ENCODE measurements around the gene IFFO2. TPM values are rescaled to one million over a fixed set of nuclear protein-coding genes. Genes with fewer than 3 reads are reported as not detected.

IFFO2 gene
- total RNA-seq, 3 donors from 2014 or later: 5.8 to 35.3 (median 34.4) TPM

DNA sequence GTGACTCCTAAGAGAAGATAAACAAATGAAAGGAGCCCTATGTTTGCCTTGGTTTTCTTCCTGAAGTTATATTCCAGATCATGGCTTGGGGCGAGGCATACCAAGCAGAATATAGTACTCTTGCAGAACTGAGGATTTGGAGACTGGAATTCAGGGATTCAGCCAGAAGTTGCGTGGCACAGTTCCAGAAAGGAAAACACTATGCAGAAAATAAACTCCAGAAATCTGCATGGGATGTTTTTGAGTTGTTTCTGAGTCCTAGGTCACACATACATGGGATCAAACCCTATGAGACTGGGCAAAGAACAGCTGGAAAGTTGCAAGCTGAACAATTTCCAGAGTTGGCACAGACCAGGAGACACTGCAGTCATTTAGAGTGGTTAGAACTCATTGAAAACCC is 42.9 kb upstream of the IFFO2 start:
- no peaks in the 10 kb centered on the region for H3K27me3 ChIP-seq
- no peak overlapping the region for H3K4me3 ChIP-seq
- peaks cover 0 to 10% of the 10 kb centered on the region in 2 donors for H3K4me1 ChIP-seq
- intact Hi-C loops (cut with DNase I; ENCODE audit: low total_unique reads): no loop called here
- H3K27ac ChIP-seq: peak overlapping the region; percentile 89 to 94
- TF ChIP-seq POLR2AphosphoS5 (IDR thresholded peaks at IDR 0.05) (peak in 1 of 3 donors; percentile 26), POLR2A (IDR thresholded peaks at IDR 0.05) (no peak)
- TF ChIP-seq, protein P1, sequence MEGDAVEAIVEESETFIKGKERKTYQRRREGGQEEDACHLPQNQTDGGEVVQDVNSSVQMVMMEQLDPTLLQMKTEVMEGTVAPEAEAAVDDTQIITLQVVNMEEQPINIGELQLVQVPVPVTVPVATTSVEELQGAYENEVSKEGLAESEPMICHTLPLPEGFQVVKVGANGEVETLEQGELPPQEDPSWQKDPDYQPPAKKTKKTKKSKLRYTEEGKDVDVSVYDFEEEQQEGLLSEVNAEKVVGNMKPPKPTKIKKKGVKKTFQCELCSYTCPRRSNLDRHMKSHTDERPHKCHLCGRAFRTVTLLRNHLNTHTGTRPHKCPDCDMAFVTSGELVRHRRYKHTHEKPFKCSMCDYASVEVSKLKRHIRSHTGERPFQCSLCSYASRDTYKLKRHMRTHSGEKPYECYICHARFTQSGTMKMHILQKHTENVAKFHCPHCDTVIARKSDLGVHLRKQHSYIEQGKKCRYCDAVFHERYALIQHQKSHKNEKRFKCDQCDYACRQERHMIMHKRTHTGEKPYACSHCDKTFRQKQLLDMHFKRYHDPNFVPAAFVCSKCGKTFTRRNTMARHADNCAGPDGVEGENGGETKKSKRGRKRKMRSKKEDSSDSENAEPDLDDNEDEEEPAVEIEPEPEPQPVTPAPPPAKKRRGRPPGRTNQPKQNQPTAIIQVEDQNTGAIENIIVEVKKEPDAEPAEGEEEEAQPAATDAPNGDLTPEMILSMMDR (IDR thresholded peaks at IDR 0.05): no peak
- H3K9me3 ChIP-seq: peaks cover 0 to 4% of the 10 kb centered on the region in 2 donors
- no peaks in the 10 kb centered on the region for H3K36me3 ChIP-seq
- DNase-seq (ENCODE audit: low spot score in 2 of 2): peak in 1 of 2 donors; percentile 82

DNA sequence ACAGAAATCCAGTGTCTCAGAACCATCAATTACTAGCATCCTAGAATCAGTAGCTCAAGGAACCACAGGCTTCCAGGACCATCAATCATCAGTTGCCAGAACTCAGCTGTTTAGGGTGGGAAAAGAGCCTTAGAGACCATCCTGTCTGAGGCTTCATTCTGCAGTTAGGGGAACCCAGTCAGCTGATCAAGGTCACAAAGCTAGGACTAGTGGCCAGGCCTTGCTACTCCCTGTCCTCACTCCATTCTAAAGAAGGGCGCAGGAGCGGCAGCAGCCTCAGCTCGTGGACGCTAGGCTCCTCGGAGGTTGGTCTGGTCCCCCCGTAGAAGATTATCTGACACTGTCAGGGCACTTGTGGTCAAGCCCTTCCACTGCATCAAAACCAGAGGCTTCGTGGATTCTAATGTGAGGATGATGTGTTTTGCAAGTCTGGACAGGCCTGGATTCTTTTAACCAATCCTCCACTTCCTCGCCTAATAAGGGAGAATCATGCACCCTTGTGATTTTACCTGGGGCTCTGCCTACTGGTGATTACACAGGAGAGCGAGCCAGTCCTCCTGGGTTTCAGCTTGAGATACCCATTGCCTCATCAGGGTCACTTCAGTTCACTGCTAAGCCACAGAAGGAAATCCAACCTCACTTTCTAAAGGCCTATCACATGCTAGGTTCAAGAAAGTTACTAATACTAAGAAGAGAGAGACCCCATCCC is 41.7 kb upstream of the IFFO2 start:
- TF ChIP-seq POLR2A (IDR thresholded peaks at IDR 0.05): no peak
- TF ChIP-seq, protein P1 (IDR thresholded peaks at IDR 0.05): peak in 1 of 3 donors; percentile 27
- peak in 1 of 3 donors; percentile 72 for TF ChIP-seq POLR2AphosphoS5 (IDR thresholded peaks at IDR 0.05)
- intact Hi-C loops (cut with DNase I; ENCODE audit: low total_unique reads): no loop called here
- DNase-seq (ENCODE audit: low spot score in 2 of 2): peak in 1 of 2 donors; percentile 89
- Histone ChIP-seq H3K4me3 (no peak overlapping the region), H3K9me3 (peaks cover 0 to 4% of the 10 kb centered on the region in 2 donors), H3K36me3 (no peaks in the 10 kb centered on the region), H3K4me1 (peaks cover 0 to 10% of the 10 kb centered on the region in 2 donors), H3K27ac (peak overlapping the region; percentile 89 to 94), H3K27me3 (no peaks in the 10 kb centered on the region)

DNA sequence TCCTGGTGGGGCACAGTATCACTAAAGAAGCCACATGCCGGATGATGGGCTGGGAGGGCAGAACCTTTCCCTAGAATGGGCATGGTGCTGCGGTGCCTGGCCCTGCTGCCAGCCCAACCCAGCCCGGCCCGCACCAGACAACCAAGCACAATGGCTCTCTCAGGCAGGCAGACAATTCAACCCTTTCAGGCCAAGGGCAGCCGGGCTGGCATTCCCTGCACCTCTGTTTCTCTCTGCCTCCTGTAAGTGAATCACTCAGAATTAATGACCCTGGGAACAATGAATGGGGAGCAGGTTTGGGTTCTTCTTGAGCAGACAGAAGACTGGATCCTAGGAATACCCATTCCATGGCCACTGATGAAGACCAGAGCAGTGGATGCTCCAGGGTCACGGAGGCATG is 41.0 kb upstream of the IFFO2 start:
- H3K4me3 ChIP-seq: no peak overlapping the region
- peak overlapping the region; percentile 89 to 94 for H3K27ac ChIP-seq
- intact Hi-C loops (cut with DNase I; ENCODE audit: low total_unique reads): no loop called here
- no peaks in the 10 kb centered on the region for H3K27me3 ChIP-seq
- no peak for TF ChIP-seq POLR2A (IDR thresholded peaks at IDR 0.05)
- TF ChIP-seq, protein P1 (IDR thresholded peaks at IDR 0.05): no peak
- TF ChIP-seq POLR2AphosphoS5 (IDR thresholded peaks at IDR 0.05): no peak
- DNase-seq (ENCODE audit: low spot score in 2 of 2): peak in 1 of 2 donors; percentile 34
- peaks cover 0 to 10% of the 10 kb centered on the region in 2 donors for H3K4me1 ChIP-seq
- H3K9me3 ChIP-seq: peaks cover 0 to 4% of the 10 kb centered on the region in 2 donors
- H3K36me3 ChIP-seq: no peaks in the 10 kb centered on the region

DNA sequence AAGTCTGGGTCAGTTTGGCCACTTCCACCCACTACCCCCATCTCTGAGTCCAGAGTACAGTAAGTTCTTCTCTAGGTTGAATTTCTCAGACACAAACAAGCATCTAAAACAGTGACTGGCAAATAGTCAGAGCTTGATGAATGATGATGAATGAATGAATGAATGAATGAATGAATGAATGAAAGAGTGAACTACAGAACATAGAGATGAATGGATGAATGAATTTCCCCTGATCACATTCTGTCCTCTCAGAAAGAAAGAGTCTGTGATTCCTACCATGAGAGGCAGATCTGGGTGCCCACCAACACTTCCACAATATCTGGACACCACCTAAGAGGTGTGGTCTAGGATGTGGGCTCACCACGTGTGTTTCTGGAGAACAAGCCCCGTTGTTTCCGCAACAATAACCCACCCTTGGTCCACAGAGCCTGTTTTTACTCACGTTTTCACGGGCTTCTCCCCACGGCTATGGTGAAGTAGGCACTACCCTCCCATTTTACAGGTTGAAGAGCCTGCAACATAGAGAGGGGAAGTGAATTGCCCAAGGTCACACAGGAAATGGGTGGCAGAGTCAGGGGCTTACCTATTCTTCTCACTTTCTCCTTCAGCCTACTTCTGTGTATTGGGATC is 40.2 kb upstream of the IFFO2 start:
- TF ChIP-seq POLR2A (IDR thresholded peaks at IDR 0.05) (no peak), POLR2AphosphoS5 (IDR thresholded peaks at IDR 0.05) (no peak)
- TF ChIP-seq, protein P1 (IDR thresholded peaks at IDR 0.05): no peak
- Histone ChIP-seq H3K4me3 (no peak overlapping the region), H3K4me1 (peaks cover 0 to 10% of the 10 kb centered on the region in 2 donors), H3K27ac (peak overlapping the region in 1 of 2 donors; percentile 89), H3K9me3 (peaks cover 0 to 3% of the 10 kb centered on the region in 2 donors), H3K36me3 (no peaks in the 10 kb centered on the region), H3K27me3 (no peaks in the 10 kb centered on the region)
- DNase-seq (ENCODE audit: low spot score in 2 of 2): peak in 1 of 2 donors; percentile 13
- intact Hi-C loops (cut with DNase I; ENCODE audit: low total_unique reads): no loop called here

DNA sequence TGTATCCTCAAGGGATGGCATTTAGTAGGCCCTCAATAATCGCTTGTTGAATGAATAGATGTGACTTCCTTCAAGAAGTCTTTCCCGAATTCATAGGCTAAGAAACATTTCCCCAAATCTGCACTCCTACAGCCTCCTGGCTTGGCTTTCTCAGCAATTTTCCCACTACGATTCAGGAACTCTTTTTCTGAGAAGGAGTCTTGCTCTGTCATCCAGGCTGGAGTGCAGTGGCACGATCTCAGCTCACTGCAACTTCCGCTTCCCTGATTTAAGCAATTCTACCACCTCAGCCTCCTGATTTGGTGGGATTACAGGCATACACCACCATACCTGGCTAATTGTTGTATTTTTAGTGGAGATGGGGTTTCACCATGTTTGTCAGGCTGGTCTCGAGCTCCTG is 37.9 kb upstream of the IFFO2 start:
- Histone ChIP-seq H3K27me3 (no peaks in the 10 kb centered on the region), H3K4me1 (peaks cover 0 to 10% of the 10 kb centered on the region in 2 donors), H3K4me3 (no peak overlapping the region), H3K9me3 (no peaks in the 10 kb centered on the region), H3K27ac (no peak overlapping the region), H3K36me3 (no peaks in the 10 kb centered on the region)
- intact Hi-C loops (cut with DNase I; ENCODE audit: low total_unique reads): no loop called here
- TF ChIP-seq, protein P1 (IDR thresholded peaks at IDR 0.05): no peak
- TF ChIP-seq POLR2A (IDR thresholded peaks at IDR 0.05): no peak
- no peak for TF ChIP-seq POLR2AphosphoS5 (IDR thresholded peaks at IDR 0.05)
- no peak for DNase-seq (ENCODE audit: low spot score in 2 of 2)
